K562 (cell line): ENCODE results near the gene BNC2. TPM values are rescaled to one million over a fixed set of nuclear protein-coding genes. Genes with fewer than 3 reads are reported as not detected.

Experiments
- ATAC-seq: fragments of 200-7000 bp; cut with Tn5 transposase; 3 replicates; pipeline ENCODE4 v1.9.1; 2020; ENCODE audit warnings: moderate library complexity
- BruUV-seq: library from RNA; stranded (reverse); fragments of 400-500 nt; replicated peaks from 2 replicates; lab custom pipeline; 2021; lab: Mats Ljungman, UMichigan
- CTCF ChIA-PET: fragments of 300-600 bp; formaldehyde crosslinking; extraction: SDS; loops from one replicate; lab custom pipeline; 2021; ENCODE audit warnings: low intra/inter-chr PET ratio; lab: Yijun Ruan, JAX
- POLR2A ChIA-PET: fragments of 300-600, 350-650 bp; sonication (Branson Sonifier 250); formaldehyde crosslinking; extraction: SDS; loops from one replicate; lab custom pipeline; 2021; ENCODE audit warnings: antibody characterized with exemption, inconsistent platforms; lab: Yijun Ruan, JAX
- DNase-seq, 4 experiments: peaks; one replicate each; pipeline versions ENCODE4 v3.0.0 to v3.0.0-alpha.2; 2011 to 2018; ENCODE audit warnings: low spot score in 3 of 4, mixed read lengths in 3 of 4; ENCODE audit errors: extremely low read depth in 1 of 4
- FAIRE-seq: peaks from 2 replicates; lab custom pipeline; 2011; peaks lifted over from hg19 to GRCh38; lab: Jason Lieb, UNC
- H2AFZ ChIP-seq: 2 replicates; pipeline ENCODE4 v1.6.0; 2011; ENCODE audit warnings: low read depth, low read length, control low read depth, inconsistent platforms
- H3K27ac ChIP-seq: fragments of 200-600 bp; 3 replicates; pipeline ENCODE4 v1.8.0; 2011; ENCODE audit warnings: low read depth, mild to moderate bottlenecking, control low read depth, inconsistent platforms, low read length, moderate library complexity, mixed read lengths; ENCODE audit errors: extremely low read depth
- H3K27me3 ChIP-seq, 2 experiments: fragments of 300-600 bp in 1 of 2; 2 replicates in 1 of 2; 3 replicates in 1 of 2; pipeline versions ENCODE4 v1.6.0 to v1.8.0; 2011; ENCODE audit warnings: inconsistent platforms in 2 of 2, low read length in 2 of 2, mild to moderate bottlenecking in 1 of 2, mixed read lengths in 1 of 2, moderate library complexity in 1 of 2; ENCODE audit not compliant: control insufficient read depth in 2 of 2, insufficient read depth in 2 of 2
- H3K36me3 ChIP-seq: fragments of 300-600 bp; 3 replicates; pipeline ENCODE4 v1.8.0; 2011; ENCODE audit warnings: mild to moderate bottlenecking, low read length, inconsistent platforms; ENCODE audit not compliant: control insufficient read depth, insufficient read depth
- H3K4me1 ChIP-seq, 2 experiments: fragments of 200-600 bp in 1 of 2; replicated peaks in 1 of 2; 2 replicates in 1 of 2; 3 replicates in 1 of 2; pipeline versions ENCODE4 v1.5.1 to v1.8.0; 2011; ENCODE audit warnings: inconsistent platforms in 2 of 2, low read length in 2 of 2, mild to moderate bottlenecking in 1 of 2, mixed read lengths in 1 of 2, moderate library complexity in 1 of 2; ENCODE audit not compliant: control insufficient read depth in 2 of 2, insufficient read depth in 2 of 2
- H3K4me2 ChIP-seq: 2 replicates; pipeline ENCODE4 v1.6.1; 2011; ENCODE audit warnings: low read length, control low read depth, inconsistent platforms, mixed read lengths; ENCODE audit not compliant: insufficient read depth
- H3K4me3 ChIP-seq: fragments of 200-600 bp; sonication (generic), shearing (Covaris generic); 2 replicates; pipeline ENCODE4 v1.5.1; 2016; ENCODE audit warnings: control low read depth, inconsistent platforms
- H3K79me2 ChIP-seq: fragments of 200-600 bp; 3 replicates; pipeline ENCODE4 v1.8.0; 2011; ENCODE audit warnings: low read length, inconsistent platforms; ENCODE audit not compliant: control insufficient read depth, insufficient read depth
- H3K9ac ChIP-seq, 2 experiments: 2 replicates each; pipeline versions ENCODE4 v1.6.0 to v1.6.1; 2011; ENCODE audit warnings: low read depth in 2 of 2, low read length in 2 of 2, control low read depth in 1 of 2, inconsistent platforms in 1 of 2, mild to moderate bottlenecking in 1 of 2, mixed read lengths in 1 of 2; ENCODE audit not compliant: insufficient read depth in 1 of 2
- H3K9me1 ChIP-seq: one replicate; pipeline ENCODE4 v1.6.0; 2011; ENCODE audit warnings: inconsistent platforms, mild to moderate bottlenecking, low read length, moderate library complexity; ENCODE audit not compliant: control insufficient read depth, insufficient read depth
- H3K9me3 ChIP-seq: replicated peaks from 2 replicates; pipeline ENCODE4 v1.5.1; 2011; ENCODE audit warnings: low read depth, low read length, inconsistent platforms; ENCODE audit not compliant: control insufficient read depth, insufficient read depth
- H4K20me1 ChIP-seq: replicated peaks from 2 replicates; pipeline ENCODE4 v1.6.1; 2011; ENCODE audit warnings: low read length, inconsistent platforms, mixed read lengths; ENCODE audit not compliant: control insufficient read depth, insufficient read depth
- BDP1 ChIP-seq: IDR thresholded peaks from 3 replicates; pipeline ENCODE4 v1.6.1; 2011; ENCODE audit not compliant: insufficient read length, insufficient read depth
- NFYB ChIP-seq: IDR thresholded peaks from 2 replicates; pipeline ENCODE4 v1.6.1; 2011; ENCODE audit warnings: mild to moderate bottlenecking, moderate library complexity; ENCODE audit not compliant: insufficient read length; ENCODE audit errors: extremely low read depth
- PTRF ChIP-seq: fragments of 450-650 bp; IDR thresholded peaks from 2 replicates; pipeline ENCODE4 v1.6.1; 2016; ENCODE audit warnings: mild to moderate bottlenecking, missing genetic modification characterization, missing compliant biosample characterization
- SLC30A9 ChIP-seq: fragments of 250-450 bp; sonication (Bioruptor Pico); IDR thresholded peaks from 2 replicates; pipeline ENCODE4 v1.8.0; 2022; ENCODE audit warnings: mild to moderate bottlenecking, moderate library complexity
- TCF7L2 ChIP-seq: fragments of 150-350 bp; IDR thresholded peaks from 2 replicates; pipeline ENCODE4 v1.6.1; 2016; ENCODE audit warnings: low read depth, mild to moderate bottlenecking, low read length, moderate library complexity
- THRA ChIP-seq: fragments of 450-650 bp; IDR thresholded peaks from 2 replicates; pipeline ENCODE4 v1.6.1; 2017; ENCODE audit warnings: mild to moderate bottlenecking, moderate library complexity
- ZNF655 ChIP-seq: fragments of 250-450 bp; sonication (Bioruptor Pico); IDR thresholded peaks from 2 replicates; pipeline ENCODE4 v1.5.0; 2021
- WGBS: fragments of 100-300 bp; shearing (Covaris generic); methylation state at CpG from one replicate; pipeline ENCODE4 v1.1.6; 2016; ENCODE audit warnings: low coverage, mixed read lengths; ENCODE audit not compliant: insufficient coverage; ENCODE audit errors: missing lambda C conversion rate; 5-methylcytosine and 5-hydroxymethylcytosine counted together
- in situ Hi-C: fragments of 300-500 bp; cut with MboI; formaldehyde crosslinking; loops from 4 replicates; pipeline ENCODE4 v1.15.0; 2018; ENCODE audit warnings: inconsistent platforms, mixed read lengths
- intact Hi-C: fragments of 100-400 bp; cut with micrococcal nuclease; formaldehyde crosslinking; loops from 2 replicates; pipeline ENCODE4 v1.14.2; 2022
- polyA plus RNA-seq, 8 experiments: library from polyadenylated mRNA; depleted of rRNA in 4 of 8; stranded (reverse) in 5 of 8; unstranded in 3 of 8; fragments of >200 nt; fragmentation: Nextera tagmentation in 2 of 8; fragmentation: Illumina TruSeq in 1 of 8; extraction: Ambion mirVana in 2 of 8; extraction: Trizol in 1 of 8; gene quantifications; 2 replicates each; pipeline versions ENCODE4 v1.2.1 to v1.2.3, GENCODE V29; 2011 to 2014; ENCODE audit warnings: inconsistent platforms in 1 of 8, missing spikeins in 1 of 8
- total RNA-seq, 7 experiments: library from RNA; depleted of rRNA in 6 of 7; stranded (reverse); fragments of >200 nt in 6 of 7; fragmentation: Illumina TruSeq in 2 of 7; extraction: Trizol in 2 of 7; gene quantifications; 2 replicates each; pipeline versions ENCODE4 v1.2.1 to v1.2.3, GENCODE V29; 2011 to 2021; ENCODE audit warnings: low replicate concordance in 1 of 7

Gene BNC2
- total and polyA plus RNA-seq, 9 of the 15 experiments (the other 6 are each of a cell fraction or from before 2014, with no cell fraction given) = not detected

- DNase-seq (no peak), ATAC-seq (no peak), FAIRE-seq (no peak)
- CTCF ChIA-PET = no interaction called here
- Histone ChIP-seq H3K79me2 (no peaks in the 10 kb centered on the region), H3K9me1 (no peaks in the 10 kb centered on the region), H3K9ac (no peak overlapping the region), H3K4me1 (no peaks in the 10 kb centered on the region), H3K27me3 (no peaks in the 10 kb centered on the region), H3K27ac (no peak overlapping the region), H4K20me1 (no peaks in the 10 kb centered on the region), H3K9me3 (no peaks in the 10 kb centered on the region), H2AFZ (no peak overlapping the region), H3K4me2 (no peak overlapping the region), H3K4me3 (no peak overlapping the region), H3K36me3 (no peaks in the 10 kb centered on the region)
- TF ChIP-seq TCF7L2 = no peak
- no peak for TF ChIP-seq NFYB
- TF ChIP-seq THRA = no peak
- TF ChIP-seq SLC30A9 (CRISPR knock-in tag) = no peak
- no peak for TF ChIP-seq BDP1
- no peak for TF ChIP-seq PTRF (tag)
- TF ChIP-seq ZNF655 = no peak
- WGBS = 1% methylated on average over 6 of the region's 7 CpGs
- in situ Hi-C loops = no loop called here
- no TSS peak for BruUV-seq
- intact Hi-C loops = no loop called here
- POLR2A ChIA-PET = no interaction called here
Measured at GRCh38 chr9:16727452-16728136, 142.9 kb downstream of the BNC2 start.
